K562 (cell line): ENCODE data around the gene ASIP. TPM values are rescaled to one million over a fixed set of nuclear protein-coding genes. Genes with fewer than 3 reads are reported as not detected.

ENCODE experiments used
- ATAC-seq: fragments of 200-7000 bp; cut with Tn5 transposase; 3 replicates; pipeline ENCODE4 v1.9.1; 2020; ENCODE audit warnings: moderate library complexity
- BruUV-seq: library from RNA; stranded (reverse); fragments of 400-500 nt; replicated peaks from 2 replicates; lab custom pipeline; 2021; lab: Mats Ljungman, UMichigan
- CTCF ChIA-PET: fragments of 300-600 bp; formaldehyde crosslinking; extraction: SDS; loops from one replicate; lab custom pipeline; 2021; ENCODE audit warnings: low intra/inter-chr PET ratio; lab: Yijun Ruan, JAX
- POLR2A ChIA-PET: fragments of 300-600, 350-650 bp; sonication (Branson Sonifier 250); formaldehyde crosslinking; extraction: SDS; loops from one replicate; lab custom pipeline; 2021; ENCODE audit warnings: antibody characterized with exemption, inconsistent platforms; lab: Yijun Ruan, JAX
- DNase-seq, 4 experiments: peaks; one replicate each; pipeline versions ENCODE4 v3.0.0 to v3.0.0-alpha.2; 2011 to 2018; ENCODE audit warnings: low spot score in 3 of 4, mixed read lengths in 3 of 4; ENCODE audit errors: extremely low read depth in 1 of 4
- FAIRE-seq: peaks from 2 replicates; lab custom pipeline; 2011; peaks lifted over from hg19 to GRCh38; lab: Jason Lieb, UNC
- H2AFZ ChIP-seq: 2 replicates; pipeline ENCODE4 v1.6.0; 2011; ENCODE audit warnings: low read depth, low read length, control low read depth, inconsistent platforms
- H3K27ac ChIP-seq: fragments of 200-600 bp; 3 replicates; pipeline ENCODE4 v1.8.0; 2011; ENCODE audit warnings: low read depth, mild to moderate bottlenecking, control low read depth, inconsistent platforms, low read length, moderate library complexity, mixed read lengths; ENCODE audit errors: extremely low read depth
- H3K27me3 ChIP-seq, 2 experiments: fragments of 300-600 bp in 1 of 2; 2 replicates in 1 of 2; 3 replicates in 1 of 2; pipeline versions ENCODE4 v1.6.0 to v1.8.0; 2011; ENCODE audit warnings: inconsistent platforms in 2 of 2, low read length in 2 of 2, mild to moderate bottlenecking in 1 of 2, mixed read lengths in 1 of 2, moderate library complexity in 1 of 2; ENCODE audit not compliant: control insufficient read depth in 2 of 2, insufficient read depth in 2 of 2
- H3K36me3 ChIP-seq: fragments of 300-600 bp; 3 replicates; pipeline ENCODE4 v1.8.0; 2011; ENCODE audit warnings: mild to moderate bottlenecking, low read length, inconsistent platforms; ENCODE audit not compliant: control insufficient read depth, insufficient read depth
- H3K4me1 ChIP-seq, 2 experiments: fragments of 200-600 bp in 1 of 2; replicated peaks in 1 of 2; 2 replicates in 1 of 2; 3 replicates in 1 of 2; pipeline versions ENCODE4 v1.5.1 to v1.8.0; 2011; ENCODE audit warnings: inconsistent platforms in 2 of 2, low read length in 2 of 2, mild to moderate bottlenecking in 1 of 2, mixed read lengths in 1 of 2, moderate library complexity in 1 of 2; ENCODE audit not compliant: control insufficient read depth in 2 of 2, insufficient read depth in 2 of 2
- H3K4me2 ChIP-seq: 2 replicates; pipeline ENCODE4 v1.6.1; 2011; ENCODE audit warnings: low read length, control low read depth, inconsistent platforms, mixed read lengths; ENCODE audit not compliant: insufficient read depth
- H3K4me3 ChIP-seq: fragments of 200-600 bp; sonication (generic), shearing (Covaris generic); 2 replicates; pipeline ENCODE4 v1.5.1; 2016; ENCODE audit warnings: control low read depth, inconsistent platforms
- H3K79me2 ChIP-seq: fragments of 200-600 bp; 3 replicates; pipeline ENCODE4 v1.8.0; 2011; ENCODE audit warnings: low read length, inconsistent platforms; ENCODE audit not compliant: control insufficient read depth, insufficient read depth
- H3K9ac ChIP-seq, 2 experiments: 2 replicates each; pipeline versions ENCODE4 v1.6.0 to v1.6.1; 2011; ENCODE audit warnings: low read depth in 2 of 2, low read length in 2 of 2, control low read depth in 1 of 2, inconsistent platforms in 1 of 2, mild to moderate bottlenecking in 1 of 2, mixed read lengths in 1 of 2; ENCODE audit not compliant: insufficient read depth in 1 of 2
- H3K9me1 ChIP-seq: one replicate; pipeline ENCODE4 v1.6.0; 2011; ENCODE audit warnings: inconsistent platforms, mild to moderate bottlenecking, low read length, moderate library complexity; ENCODE audit not compliant: control insufficient read depth, insufficient read depth
- H3K9me3 ChIP-seq: replicated peaks from 2 replicates; pipeline ENCODE4 v1.5.1; 2011; ENCODE audit warnings: low read depth, low read length, inconsistent platforms; ENCODE audit not compliant: control insufficient read depth, insufficient read depth
- H4K20me1 ChIP-seq: replicated peaks from 2 replicates; pipeline ENCODE4 v1.6.1; 2011; ENCODE audit warnings: low read length, inconsistent platforms, mixed read lengths; ENCODE audit not compliant: control insufficient read depth, insufficient read depth
- ELK3 ChIP-seq: fragments of 450-650 bp; formaldehyde crosslinking; IDR thresholded peaks from 2 replicates; pipeline ENCODE4 v1.4.0; 2020; ENCODE audit warnings: mild to moderate bottlenecking
- PHF21A ChIP-seq: fragments of 450-650 bp; IDR thresholded peaks from 2 replicates; pipeline ENCODE4 v1.6.1; 2017; ENCODE audit warnings: low read depth, borderline replicate concordance
- TRIM25 ChIP-seq: fragments of 450-650 bp; IDR thresholded peaks from 2 replicates; pipeline ENCODE4 v1.7.0; 2016; ENCODE audit warnings: borderline replicate concordance
- ZNF707 ChIP-seq: fragments of 250-450 bp; sonication (Bioruptor Pico); conservative IDR thresholded peaks from 2 replicates; pipeline ENCODE4 v1.8.0; 2022; ENCODE audit warnings: inconsistent platforms, mild to moderate bottlenecking, moderate library complexity
- WGBS: fragments of 100-300 bp; shearing (Covaris generic); methylation state at CpG from one replicate; pipeline ENCODE4 v1.1.6; 2016; ENCODE audit warnings: low coverage, mixed read lengths; ENCODE audit not compliant: insufficient coverage; ENCODE audit errors: missing lambda C conversion rate; 5-methylcytosine and 5-hydroxymethylcytosine counted together
- in situ Hi-C: fragments of 300-500 bp; cut with MboI; formaldehyde crosslinking; loops from 4 replicates; pipeline ENCODE4 v1.15.0; 2018; ENCODE audit warnings: inconsistent platforms, mixed read lengths
- intact Hi-C: fragments of 100-400 bp; cut with micrococcal nuclease; formaldehyde crosslinking; loops from 2 replicates; pipeline ENCODE4 v1.14.2; 2022
- polyA plus RNA-seq, 8 experiments: library from polyadenylated mRNA; depleted of rRNA in 4 of 8; stranded (reverse) in 5 of 8; unstranded in 3 of 8; fragments of >200 nt; fragmentation: Nextera tagmentation in 2 of 8; fragmentation: Illumina TruSeq in 1 of 8; extraction: Ambion mirVana in 2 of 8; extraction: Trizol in 1 of 8; gene quantifications; 2 replicates each; pipeline versions ENCODE4 v1.2.1 to v1.2.3, GENCODE V29; 2011 to 2014; ENCODE audit warnings: inconsistent platforms in 1 of 8, missing spikeins in 1 of 8
- total RNA-seq, 7 experiments: library from RNA; depleted of rRNA in 6 of 7; stranded (reverse); fragments of >200 nt in 6 of 7; fragmentation: Illumina TruSeq in 2 of 7; extraction: Trizol in 2 of 7; gene quantifications; 2 replicates each; pipeline versions ENCODE4 v1.2.1 to v1.2.3, GENCODE V29; 2011 to 2021; ENCODE audit warnings: low replicate concordance in 1 of 7

Gene ASIP
- total and polyA plus RNA-seq, 9 of the 15 experiments (the other 6 are each of a cell fraction or from before 2014, with no cell fraction given), result not detected

- H3K9me1 ChIP-seq, result peaks cover 6% of the 10 kb centered on the region
- H3K79me2 ChIP-seq, result peaks cover 54% of the 10 kb centered on the region
- H3K9me3 ChIP-seq, result no peaks in the 10 kb centered on the region
- H3K4me2 ChIP-seq, result no peak overlapping the region
- intact Hi-C loops, result no loop called here
- no peak overlapping the region for H3K4me3 ChIP-seq
- H3K4me1 ChIP-seq, result peaks cover 3 to 8% of the 10 kb centered on the region in 2 experiments; a peak in 4 of 5 replicates
- ATAC-seq (no peak), FAIRE-seq (no peak), DNase-seq (no peak)
- no peak overlapping the region for H3K27ac ChIP-seq
- BruUV-seq, result no TSS peak
- no peaks in the 10 kb centered on the region for H3K27me3 ChIP-seq
- H3K9ac ChIP-seq, result 0 out of 4 replicates have a peak overlapping the region, but pooled peaks of 1 of the 2 experiments have one; percentile 14
- TF ChIP-seq PHF21A (no peak), ZNF707 (no peak), TRIM25 (no peak), ELK3 (CRISPR knock-in tag) (no peak)
- POLR2A ChIA-PET, result interaction anchor here (1.3 kb wide), 1 partner anchor 39 kb away, joined by 6 read pairs; no protein-coding TSS in a partner anchor
- peaks cover 83% of the 10 kb centered on the region for H3K36me3 ChIP-seq
- WGBS, result 97% methylated on average over 18 of the region's 24 CpGs
- CTCF ChIA-PET, result no interaction called here
- no peak overlapping the region for H2AFZ ChIP-seq
- in situ Hi-C loops, result no loop called here
- peaks cover 4% of the 10 kb centered on the region; the same call in 1 of the 2 replicates for H4K20me1 ChIP-seq
Measured at GRCh38 chr20:34295284-34295683, 54.1 kb downstream of the ASIP start.
